ENCODE results near the gene PRXL2C.

- TF ChIP-seq CTCF (IDR thresholded peaks at IDR 0.05) (no peak), POLR2A (IDR thresholded peaks at IDR 0.05) (no peak)
These were observed 18.7 kb downstream of the PRXL2C start for GRCh38 chr9:96636368-96636767.
